WERI-Rb-1 (cell line): ENCODE data around the gene PCNX2.

Experiments
- DNase-seq: peaks from one replicate; pipeline ENCODE4 v3.0.0-alpha.2; 2020
- H3K27ac ChIP-seq: fragments of 250-450 bp; sonication (Bioruptor Pico); 2 replicates; pipeline ENCODE4 v1.5.1; 2020; ENCODE audit warnings: mild to moderate bottlenecking, moderate library complexity
- H3K27me3 ChIP-seq: fragments of 250-450 bp; sonication (Bioruptor Pico); 2 replicates; pipeline ENCODE4 v1.5.1; 2021; ENCODE audit warnings: mild to moderate bottlenecking, low read depth, moderate library complexity; ENCODE audit not compliant: insufficient read depth, severe bottlenecking
- H3K36me3 ChIP-seq: fragments of 250-450 bp; sonication (Bioruptor Pico); 2 replicates; pipeline ENCODE4 v1.5.1; 2020; ENCODE audit warnings: mild to moderate bottlenecking, moderate library complexity
- H3K4me3 ChIP-seq: 2 replicates; pipeline ENCODE4 v1.5.1; 2011; ENCODE audit warnings: low read depth, mild to moderate bottlenecking, control low read depth, low read length
- H3K9me3 ChIP-seq: fragments of 250-450 bp; sonication (Bioruptor Pico); 2 replicates; pipeline ENCODE4 v1.5.1; 2021; ENCODE audit warnings: mild to moderate bottlenecking, moderate library complexity; ENCODE audit not compliant: severe bottlenecking
- TF ChIP-seq, protein P1 (sequence below): IDR thresholded peaks from 2 replicates; pipeline ENCODE4 v1.5.1; 2011; ENCODE audit warnings: low read depth, mild to moderate bottlenecking, control low read depth, inconsistent platforms, low read length

PCNX2 gene

GRCh38 chr1:233253832-233254331, 41.6 kb downstream of the PCNX2 start:
- no peak overlapping the region for H3K27ac ChIP-seq
- no peaks in the 10 kb centered on the region for H3K27me3 ChIP-seq
- H3K4me3 ChIP-seq = no peak overlapping the region
- no peaks in the 10 kb centered on the region for H3K9me3 ChIP-seq
- peaks cover 25% of the 10 kb centered on the region for H3K36me3 ChIP-seq
- TF ChIP-seq, protein P1, sequence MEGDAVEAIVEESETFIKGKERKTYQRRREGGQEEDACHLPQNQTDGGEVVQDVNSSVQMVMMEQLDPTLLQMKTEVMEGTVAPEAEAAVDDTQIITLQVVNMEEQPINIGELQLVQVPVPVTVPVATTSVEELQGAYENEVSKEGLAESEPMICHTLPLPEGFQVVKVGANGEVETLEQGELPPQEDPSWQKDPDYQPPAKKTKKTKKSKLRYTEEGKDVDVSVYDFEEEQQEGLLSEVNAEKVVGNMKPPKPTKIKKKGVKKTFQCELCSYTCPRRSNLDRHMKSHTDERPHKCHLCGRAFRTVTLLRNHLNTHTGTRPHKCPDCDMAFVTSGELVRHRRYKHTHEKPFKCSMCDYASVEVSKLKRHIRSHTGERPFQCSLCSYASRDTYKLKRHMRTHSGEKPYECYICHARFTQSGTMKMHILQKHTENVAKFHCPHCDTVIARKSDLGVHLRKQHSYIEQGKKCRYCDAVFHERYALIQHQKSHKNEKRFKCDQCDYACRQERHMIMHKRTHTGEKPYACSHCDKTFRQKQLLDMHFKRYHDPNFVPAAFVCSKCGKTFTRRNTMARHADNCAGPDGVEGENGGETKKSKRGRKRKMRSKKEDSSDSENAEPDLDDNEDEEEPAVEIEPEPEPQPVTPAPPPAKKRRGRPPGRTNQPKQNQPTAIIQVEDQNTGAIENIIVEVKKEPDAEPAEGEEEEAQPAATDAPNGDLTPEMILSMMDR = no peak
- no peak for DNase-seq

DNA sequence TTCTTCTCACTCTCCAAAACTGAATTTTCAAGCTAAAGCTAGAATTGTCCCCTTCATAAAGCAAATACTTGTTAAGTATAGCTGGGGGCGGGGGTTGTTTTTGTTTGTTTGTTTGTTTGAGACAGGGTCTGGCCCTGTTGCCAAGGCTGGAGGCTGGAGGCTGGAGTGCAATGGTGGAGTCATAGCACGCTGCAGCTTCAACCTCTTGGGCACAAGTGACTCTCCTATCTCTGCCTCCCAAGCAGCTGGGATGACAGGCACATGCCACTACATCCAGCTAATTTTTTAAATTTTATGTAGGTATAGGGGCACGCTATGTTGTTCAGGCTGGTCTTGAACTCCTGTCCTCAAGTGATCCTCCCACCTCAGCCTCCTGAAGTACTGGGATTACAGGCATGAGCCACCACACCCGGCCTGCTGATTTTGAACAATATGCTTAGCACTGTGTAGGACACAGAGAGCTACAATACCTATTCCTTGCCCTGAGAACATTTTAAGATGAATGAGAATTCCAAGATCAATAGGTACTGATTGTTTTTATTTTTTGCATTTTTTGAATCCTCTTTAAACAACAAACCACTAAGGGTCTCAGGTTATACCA, 42.2 kb downstream of the PCNX2 start:
- DNase-seq = no peak
- H3K27me3 ChIP-seq = no peaks in the 10 kb centered on the region
- peaks cover 19% of the 10 kb centered on the region for H3K36me3 ChIP-seq
- H3K9me3 ChIP-seq = no peaks in the 10 kb centered on the region
- TF ChIP-seq, protein P1 = no peak
- H3K4me3 ChIP-seq = no peak overlapping the region
- H3K27ac ChIP-seq = no peak overlapping the region

GRCh38 chr1:233252441-233252840, 43.1 kb downstream of the PCNX2 start:
- H3K27me3 ChIP-seq = no peaks in the 10 kb centered on the region
- H3K9me3 ChIP-seq = no peaks in the 10 kb centered on the region
- H3K36me3 ChIP-seq = peaks cover 10% of the 10 kb centered on the region
- no peak for DNase-seq
- no peak overlapping the region for H3K27ac ChIP-seq
- TF ChIP-seq, protein P1 = no peak
- no peak overlapping the region for H3K4me3 ChIP-seq

GRCh38 chr1:233251201-233251720, 44.3 kb downstream of the PCNX2 start:
- H3K9me3 ChIP-seq = no peaks in the 10 kb centered on the region
- no peak for DNase-seq
- H3K4me3 ChIP-seq = no peak overlapping the region
- peaks cover 9% of the 10 kb centered on the region for H3K36me3 ChIP-seq
- TF ChIP-seq, protein P1 = no peak
- H3K27ac ChIP-seq = no peak overlapping the region
- no peaks in the 10 kb centered on the region for H3K27me3 ChIP-seq

GRCh38 chr1:233248014-233248413, 47.5 kb downstream of the PCNX2 start:
- DNase-seq = no peak
- no peak overlapping the region for H3K4me3 ChIP-seq

More at GRCh38 chr1:233248014-233248413, 47.5 kb downstream of the PCNX2 start:
- H3K27me3 ChIP-seq = no peaks in the 10 kb centered on the region
- peaks cover 9% of the 10 kb centered on the region for H3K36me3 ChIP-seq
- H3K9me3 ChIP-seq = no peaks in the 10 kb centered on the region
- TF ChIP-seq, protein P1 = no peak
- no peak overlapping the region for H3K27ac ChIP-seq
